AG08396 (cell line): Measurements from ENCODE around the gene PPIG.
"Not testable (repeated sequence)": the region's sequence is repeated elsewhere in the genome, so short reads cannot be mapped to it uniquely, and the experiment has no call there.

Source experiments
- DNase-seq: peaks from one replicate; pipeline ENCODE4 v3.0.0; 2012; ENCODE audit warnings: low spot score, mixed read lengths

The PPIG gene

DNA sequence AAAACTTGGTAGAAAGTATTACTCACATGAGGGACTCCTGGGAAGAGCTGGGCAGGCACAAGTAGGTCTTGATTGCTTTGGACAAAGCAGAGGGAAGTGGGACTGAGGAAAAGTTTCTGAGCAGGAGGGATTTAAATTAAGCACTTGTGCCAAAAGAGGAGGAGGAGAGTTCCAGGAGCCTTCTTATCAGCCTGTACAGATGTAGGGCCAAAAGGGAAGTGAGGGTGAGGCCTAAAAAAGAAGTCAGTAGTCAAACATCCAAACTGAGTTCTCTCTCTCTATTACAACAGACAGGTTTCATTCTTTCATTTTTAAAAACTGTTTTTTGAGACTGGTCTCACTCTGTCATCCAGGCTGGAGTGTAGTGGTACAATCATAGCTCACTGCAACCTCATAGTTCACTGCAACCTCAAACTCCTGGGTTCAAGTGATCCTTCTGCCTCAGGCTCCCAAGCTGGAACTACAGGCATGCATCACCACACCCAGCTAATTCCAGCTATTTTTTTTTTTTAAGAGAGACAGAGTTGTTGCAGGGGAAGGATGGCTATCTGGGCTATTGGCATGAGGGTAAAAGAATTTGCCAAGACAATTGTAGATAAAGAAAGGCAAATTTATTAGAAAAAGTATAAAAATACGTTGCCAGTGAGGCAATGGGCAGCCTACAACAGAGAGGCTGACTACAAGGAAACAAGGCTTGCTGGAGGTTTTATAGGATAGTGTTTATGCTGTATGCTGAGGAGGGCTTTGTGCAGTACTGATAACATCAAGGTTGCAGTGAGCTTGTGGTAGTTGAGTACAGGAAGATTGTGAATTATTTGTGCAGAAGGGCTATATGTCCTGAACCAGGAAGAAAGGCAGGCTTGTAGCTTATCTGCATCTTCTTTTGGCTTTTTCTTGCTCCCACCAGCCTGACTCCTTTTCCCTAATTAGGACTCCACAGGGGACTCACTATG lies 81.1 kb downstream of the PPIG start:
- no peak for DNase-seq

DNA sequence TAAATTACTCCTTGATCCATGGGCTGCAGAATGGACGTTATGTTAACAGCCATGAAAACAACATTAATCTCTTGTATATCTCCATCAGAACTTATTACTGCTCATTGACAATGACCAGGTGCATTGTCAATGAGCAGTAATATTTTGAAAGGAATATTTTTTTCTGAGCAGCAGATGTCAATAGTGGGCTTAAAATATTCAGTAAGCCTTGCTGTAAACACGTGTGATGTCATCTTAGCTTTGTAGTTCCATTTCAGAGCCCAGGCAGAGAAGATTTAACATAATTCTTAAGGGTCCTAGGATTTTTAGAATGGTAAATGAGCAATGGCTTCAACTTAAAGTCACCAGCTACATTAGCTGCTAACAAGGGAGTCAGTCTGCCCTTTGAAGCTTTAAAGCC lies 83.4 kb downstream of the PPIG start:
- DNase-seq, result no peak

DNA sequence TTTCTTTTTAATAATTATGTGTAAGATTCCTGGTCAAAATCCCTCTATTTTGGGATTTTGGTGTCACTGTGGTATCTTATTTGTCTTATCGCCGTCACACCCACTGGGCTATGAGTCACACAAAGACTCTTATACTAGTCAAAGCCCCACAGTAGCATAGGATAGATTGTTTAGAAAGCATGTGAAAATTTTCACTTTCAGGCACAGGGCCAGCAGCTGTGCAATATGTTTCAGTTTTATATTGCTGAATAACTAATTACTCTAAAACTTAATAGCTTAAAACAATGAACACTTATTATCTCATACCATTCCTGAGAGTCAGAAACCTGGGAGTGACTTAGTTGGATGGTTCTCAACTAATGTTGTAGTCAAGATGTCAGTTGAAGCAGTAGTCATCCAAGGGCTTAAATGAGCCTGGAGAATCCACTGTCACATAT lies 86.1 kb downstream of the PPIG start:
- DNase-seq, result no peak

DNA sequence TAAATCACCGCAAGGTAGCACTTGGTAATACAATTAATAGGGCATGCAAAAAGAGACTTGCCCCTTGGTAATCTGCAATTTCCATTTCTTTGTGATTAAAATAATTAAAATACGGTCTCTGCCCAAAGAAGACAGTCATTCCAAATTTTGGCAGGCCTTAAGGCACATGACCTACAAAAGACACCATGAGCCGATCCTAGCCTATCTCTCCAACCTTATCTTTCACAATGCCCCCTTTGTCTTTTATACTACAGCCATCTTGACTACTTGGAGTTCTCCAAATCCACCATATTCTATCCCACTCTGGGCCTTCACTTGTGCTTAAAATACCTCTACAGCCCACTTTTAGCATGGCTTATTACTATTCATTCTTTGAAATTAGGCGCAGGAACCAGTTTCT lies 86.8 kb downstream of the PPIG start:
- DNase-seq, result no peak

DNA sequence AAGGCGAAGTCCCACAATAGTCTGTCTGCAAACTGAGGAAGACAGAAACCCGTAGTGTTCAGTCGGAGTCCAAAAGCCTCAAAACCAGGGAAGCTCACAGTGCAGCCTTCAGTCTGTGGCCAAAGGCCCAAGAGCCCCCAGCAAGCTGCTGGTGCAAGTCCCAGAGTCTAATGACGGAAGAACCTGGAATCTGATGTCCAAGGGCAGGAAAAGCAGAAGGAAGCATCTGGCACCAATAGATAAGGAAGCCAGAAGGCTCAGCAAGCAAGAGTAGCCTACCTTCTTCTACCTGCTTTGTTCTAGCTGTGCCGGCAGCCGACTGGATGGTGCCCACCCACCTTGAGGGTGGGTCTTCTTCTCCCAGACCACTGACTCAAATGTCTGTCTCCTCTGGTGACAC lies 88.3 kb downstream of the PPIG start:
- DNase-seq, result no peak

DNA sequence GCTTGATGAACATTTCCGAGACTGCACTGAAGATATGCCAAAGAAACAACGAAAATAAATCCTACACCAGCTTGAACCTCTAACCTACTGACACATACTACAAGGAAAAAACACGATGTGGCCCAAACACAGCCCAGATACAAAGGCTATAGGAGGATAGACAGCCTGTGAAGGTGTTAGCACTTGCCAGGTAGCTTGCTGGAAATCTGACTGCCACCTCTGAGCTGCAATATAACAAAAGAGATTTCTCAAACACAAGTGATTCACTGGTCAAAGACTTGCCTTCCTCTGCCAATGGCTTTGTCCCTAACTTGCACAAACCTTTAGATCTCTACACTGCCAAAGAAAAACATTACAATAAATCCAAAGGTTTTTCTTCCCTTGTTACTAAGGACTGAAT lies 89.0 kb downstream of the PPIG start:
- no peak for DNase-seq

DNA sequence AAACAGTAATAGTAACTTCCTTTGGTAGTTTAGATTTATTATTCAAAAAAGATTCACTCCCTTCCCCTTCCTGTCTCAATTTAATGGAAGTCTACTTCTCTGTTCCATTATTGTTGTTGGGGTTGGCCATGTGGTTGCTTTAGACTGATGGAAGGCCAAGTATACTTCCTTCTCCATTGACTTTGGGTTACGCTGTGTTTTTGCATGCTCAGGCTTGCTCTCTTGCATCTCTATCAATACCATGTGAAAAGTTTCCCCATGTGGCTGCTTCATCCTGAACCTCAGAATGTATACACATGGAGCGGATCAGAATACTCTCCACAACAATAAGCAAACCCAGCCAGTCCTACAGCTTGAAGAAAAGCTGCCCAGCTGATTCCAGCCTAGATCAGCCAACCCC lies 89.8 kb downstream of the PPIG start:
- DNase-seq, result no peak

DNA sequence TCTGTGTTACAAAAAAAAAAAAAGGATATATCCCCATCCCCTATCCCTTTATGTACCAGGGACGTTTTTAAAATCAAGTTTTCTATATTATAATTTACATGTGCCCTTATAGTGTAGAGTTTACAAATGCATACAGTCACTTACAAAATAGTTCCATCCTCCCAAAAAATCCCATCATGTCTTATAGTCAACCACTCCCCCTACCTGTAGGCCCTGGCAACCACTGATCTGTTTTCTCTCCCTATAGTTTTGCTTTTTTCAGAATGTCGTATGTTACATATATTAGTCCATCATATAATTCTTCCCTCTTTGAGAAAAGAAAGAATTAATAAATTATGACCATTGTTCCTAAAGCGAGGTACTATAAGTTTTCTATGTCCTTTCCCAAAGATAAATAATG lies 92.2 kb downstream of the PPIG start:
- no peak for DNase-seq

DNA sequence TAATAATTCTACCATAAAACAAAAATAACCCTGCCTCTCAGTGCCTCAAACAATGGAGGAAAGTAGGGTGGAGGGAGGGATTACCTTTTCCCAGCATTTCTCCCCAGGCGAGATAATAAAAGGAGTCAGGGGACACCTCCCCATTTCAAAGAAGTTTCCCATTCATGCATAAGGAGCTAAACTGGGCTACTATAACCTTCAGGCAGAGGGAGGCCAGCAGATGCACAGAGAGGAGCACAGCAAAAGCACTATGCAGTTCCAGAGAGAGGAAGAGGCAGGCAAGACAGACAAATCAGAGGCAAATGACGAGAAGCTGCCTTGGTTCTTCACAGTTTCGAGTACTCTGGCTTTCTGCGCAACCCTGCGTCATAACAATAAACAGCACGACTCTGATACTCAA lies 92.7 kb downstream of the PPIG start:
- DNase-seq, result no peak

DNA sequence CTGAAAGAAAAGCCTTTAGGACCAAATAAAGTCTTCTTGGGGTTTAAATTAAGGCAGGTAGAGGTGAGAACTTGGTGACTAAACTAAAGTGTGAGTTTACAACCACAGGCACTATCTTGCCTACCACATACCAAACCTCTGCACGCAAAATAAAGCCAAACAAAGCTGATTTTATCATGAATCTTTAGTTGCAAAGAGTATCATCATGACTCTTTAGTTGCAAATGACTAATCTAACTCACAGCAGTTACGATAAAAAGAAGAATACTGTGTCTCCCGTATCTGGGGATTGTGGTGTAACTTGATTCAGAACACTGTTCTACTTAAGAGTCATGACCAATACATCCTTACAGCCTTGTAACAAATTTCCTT lies 98.9 kb downstream of the PPIG start:
- no peak for DNase-seq

DNA sequence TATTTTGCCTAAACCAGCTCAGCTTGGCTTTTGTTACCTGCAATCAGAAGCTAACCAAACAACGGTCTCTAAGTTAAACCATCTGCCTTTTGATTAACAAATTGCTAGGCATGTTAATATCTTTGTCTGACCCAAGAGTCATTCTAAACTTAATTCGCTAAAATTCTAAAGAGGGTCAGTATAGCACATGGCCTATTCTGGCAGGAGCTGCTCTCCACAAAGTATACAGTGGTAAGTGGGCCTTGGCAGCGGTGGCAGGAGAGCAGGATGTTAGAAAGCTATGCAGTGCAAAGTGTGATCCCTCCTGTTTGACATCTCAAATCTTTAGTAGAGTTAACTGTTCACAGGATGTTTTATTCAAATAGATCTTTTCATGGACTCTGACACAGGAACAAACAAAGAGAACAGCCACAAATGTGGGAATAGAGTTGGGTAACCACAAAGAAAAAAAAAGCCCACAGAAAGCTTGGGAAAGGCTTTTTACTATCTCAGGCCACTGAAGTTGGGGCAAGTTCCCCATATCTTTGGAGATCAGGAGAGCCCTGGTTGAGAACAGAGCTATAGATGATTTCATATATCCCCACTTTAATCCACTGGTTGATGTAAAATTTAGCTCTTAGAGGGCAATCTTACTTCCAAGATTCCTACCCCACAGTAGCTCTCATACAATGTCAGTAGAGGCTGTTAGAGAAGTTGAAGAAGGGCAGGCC lies 99.4 kb downstream of the PPIG start:
- no peak for DNase-seq

DNA sequence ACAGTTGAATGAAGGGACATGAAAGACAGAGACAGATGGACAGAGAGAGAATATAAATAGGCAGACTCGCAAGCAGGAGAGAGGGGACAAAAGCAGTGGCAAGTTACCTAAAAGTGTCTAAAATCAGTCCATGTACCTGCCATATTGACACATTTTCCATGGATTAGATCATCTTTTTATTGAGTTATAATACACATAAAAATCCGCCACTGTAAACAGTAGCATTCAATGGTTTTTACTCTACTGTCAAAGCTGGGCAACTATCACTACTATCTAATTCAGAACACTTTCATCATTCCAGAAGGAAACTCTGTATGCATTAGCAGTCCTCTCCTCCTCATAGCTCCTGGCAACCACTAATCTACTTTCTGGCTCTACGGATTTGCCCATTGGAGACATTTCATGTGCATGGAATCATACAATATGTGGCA lies 100.0 kb downstream of the PPIG start:
- DNase-seq, result no peak

DNA sequence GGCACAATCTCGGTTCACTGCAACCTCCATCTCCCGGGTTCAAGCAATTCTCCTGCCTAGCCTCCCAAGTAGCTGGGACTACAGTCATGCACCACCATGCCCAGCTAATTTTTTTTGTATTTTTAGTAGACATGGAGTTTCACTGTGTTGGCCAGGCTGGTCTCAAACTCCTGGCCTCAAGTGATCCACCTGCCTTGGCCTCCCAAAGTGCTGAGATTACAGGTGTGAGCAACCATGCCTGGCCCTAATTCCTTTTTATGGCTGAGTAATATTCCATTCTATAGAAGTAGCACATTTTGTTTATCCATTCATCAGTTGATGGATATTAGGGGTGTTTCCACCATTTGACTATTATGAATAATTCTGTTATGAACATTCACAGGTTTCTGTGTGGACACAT lies 100.6 kb downstream of the PPIG start:
- DNase-seq, result not testable (repeated sequence)

DNA sequence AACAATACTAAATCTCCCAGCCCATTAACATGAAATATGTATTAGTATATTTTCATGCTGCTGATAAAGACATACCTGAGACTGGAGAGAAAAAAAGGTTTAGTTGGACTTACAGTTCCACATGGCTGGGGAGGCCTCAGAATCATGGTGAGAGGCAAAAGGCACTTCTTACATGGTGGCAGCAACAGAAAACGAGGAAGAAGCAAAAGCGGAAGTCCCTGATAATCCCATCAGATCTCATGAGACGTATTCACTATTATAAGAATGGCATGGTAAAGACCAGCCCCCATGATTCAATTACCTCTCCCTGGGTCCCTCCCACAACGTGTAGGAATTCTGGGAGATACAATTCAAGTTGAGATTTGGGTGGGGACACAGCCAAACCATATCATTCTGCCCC lies 102.7 kb downstream of the PPIG start:
- not testable (repeated sequence) for DNase-seq

DNA sequence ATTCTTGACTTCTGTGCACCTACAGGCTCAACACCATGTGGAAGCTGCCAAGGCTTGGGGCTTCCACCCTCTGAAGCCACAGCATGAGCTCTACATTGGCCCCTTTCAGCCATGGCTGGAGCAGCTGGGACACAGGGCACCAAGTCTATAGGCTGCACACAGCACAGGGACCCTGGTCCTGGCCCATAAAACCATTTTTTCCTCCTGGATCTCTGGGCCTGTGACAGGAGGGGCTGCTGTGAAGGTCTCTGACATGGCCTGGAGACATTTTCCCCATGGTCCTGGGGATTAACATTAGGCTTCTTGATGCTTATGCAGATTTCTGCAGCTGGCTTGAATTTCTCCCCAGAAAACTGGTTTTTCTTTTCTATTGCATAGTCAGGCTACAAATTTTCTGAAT lies 103.8 kb downstream of the PPIG start:
- DNase-seq, result not testable (repeated sequence)

DNA sequence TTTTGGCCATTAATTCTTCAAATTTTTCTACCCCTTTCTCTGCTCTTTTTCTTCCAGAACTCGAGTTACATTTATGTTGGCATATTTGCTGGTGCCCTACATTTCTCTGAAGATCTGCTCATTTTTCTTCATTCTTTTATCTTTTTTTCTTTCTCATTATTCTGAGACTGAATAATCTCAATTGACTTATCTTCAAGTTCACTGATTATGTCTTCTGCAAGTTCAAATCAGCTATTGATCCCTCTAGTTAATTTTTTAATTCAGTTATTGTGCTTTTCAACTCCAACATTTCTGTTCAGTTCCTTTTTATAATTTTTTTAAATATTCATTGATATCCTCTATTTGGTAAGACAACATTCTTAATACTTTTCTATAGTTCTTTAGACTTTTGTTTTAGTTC lies 106.8 kb downstream of the PPIG start:
- no peak for DNase-seq
